Measurements from ENCODE around the gene STAT5A. TPM values are rescaled to one million over a fixed set of nuclear protein-coding genes. Genes with fewer than 3 reads are reported as not detected.

Gene STAT5A
- total RNA-seq, 2 experiments from 2014 or later: 141 to 150 TPM

GRCh38 chr17:42334677-42335076, 46.4 kb downstream of the STAT5A start:
- H3K36me3 Mint-ChIP-seq (ENCODE audit: low read depth): peaks cover 78% of the 10 kb centered on the region
- no peaks in the 10 kb centered on the region for H3K9me3 Mint-ChIP-seq
- Histone ChIP-seq H3K4me1 (ENCODE audit: insufficient read depth, low read length) (peaks cover 31% of the 10 kb centered on the region), H3K27me3 (ENCODE audit: control insufficient read depth in 1 of 2, insufficient read depth in 2 of 2, low read length in 2 of 2) (no peaks in the 10 kb centered on the region), H3K4me3 (ENCODE audit: low read length) (no peak overlapping the region), H3K36me3 (ENCODE audit: insufficient read depth, low read length) (peaks cover 79% of the 10 kb centered on the region), H3K27ac (ENCODE audit: low read depth in 1 of 2, low read length in 2 of 2) (no peak overlapping the region), H3K9me3 (ENCODE audit: control insufficient read depth in 1 of 2, insufficient read depth in 1 of 2, low read length in 2 of 2) (no peaks in the 10 kb centered on the region)
- H3K4me3 Mint-ChIP-seq: no peak overlapping the region
- ATAC-seq (ENCODE audit: poor library complexity) (no peak), DNase-seq (no peak)
- TF ChIP-seq CTCF (IDR thresholded peaks at IDR 0.05): no peak
- ChIA-PET POLR2A (interaction anchor here (0.6 to 4.0 kb wide), 3 partner anchors 54 to 80 kb away, joined by 3 to 46 read pairs (median 4); partner anchors contain the start of gene STAT3), CTCF (interaction anchor here (1.5 kb wide), 1 partner anchor 71 kb away, joined by 5 read pairs; no protein-coding TSS in a partner anchor)
- intact Hi-C loops (cut with DNase I, micrococcal nuclease): loop anchor here in 1 of 2 experiments (5.0 kb wide), 2 partner anchors 73 to 123 kb away; partner anchors contain the start of gene ATP6V0A1
- peak overlapping the region; percentile 71 for H3K27ac Mint-ChIP-seq
- H3K27me3 Mint-ChIP-seq: no peaks in the 10 kb centered on the region
- H3K4me1 Mint-ChIP-seq (ENCODE audit: low read depth): peaks cover 30% of the 10 kb centered on the region

DNA sequence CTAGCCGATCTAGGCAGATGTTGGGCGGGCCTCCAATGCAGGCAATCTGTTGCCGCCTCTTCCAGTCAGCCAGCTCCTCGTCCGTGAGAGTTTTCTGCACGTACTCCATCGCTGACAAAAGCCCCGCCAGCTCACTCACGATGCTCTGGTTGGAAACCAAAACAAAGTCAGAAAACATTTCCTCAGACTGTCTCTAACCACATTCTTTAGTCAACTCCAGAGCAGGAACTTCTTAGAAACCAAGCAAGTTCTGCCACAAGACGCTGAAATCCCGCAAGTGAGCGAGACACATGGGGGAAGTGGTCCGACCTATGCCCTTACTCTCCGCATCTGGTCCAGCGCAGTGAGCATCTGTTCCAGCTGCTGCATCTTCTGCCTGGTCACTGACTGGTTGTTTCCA, 49.1 kb downstream of the STAT5A start:
- Mint-ChIP-seq H3K4me3 (peak overlapping the region; percentile 56), H3K9me3 (no peaks in the 10 kb centered on the region), H3K36me3 (ENCODE audit: low read depth) (peaks cover 79% of the 10 kb centered on the region), H3K27me3 (no peaks in the 10 kb centered on the region), H3K4me1 (ENCODE audit: low read depth) (peaks cover 51% of the 10 kb centered on the region), H3K27ac (peak overlapping the region; percentile 89)
- TF ChIP-seq CTCF (IDR thresholded peaks at IDR 0.05): no peak
- DNase-seq (peak; percentile 55 to 91 (median 66)), ATAC-seq (ENCODE audit: poor library complexity) (peak; percentile 84)
- ChIA-PET CTCF (interaction anchor here (0.7 to 2.2 kb wide), 5 partner anchors 13 to 69 kb away, joined by 3 to 11 read pairs (median 4); partner anchors contain the start of gene STAT3), POLR2A (interaction anchor here (0.7 to 4.0 kb wide), 8 partner anchors 11 to 83 kb away, joined by 3 to 46 read pairs (median 3); partner anchors contain the start of gene STAT3)
- H3K36me3 ChIP-seq (ENCODE audit: insufficient read depth, low read length): peaks cover 78% of the 10 kb centered on the region
- H3K4me1 ChIP-seq (ENCODE audit: insufficient read depth, low read length): peaks cover 57% of the 10 kb centered on the region
- H3K9me3 ChIP-seq (ENCODE audit: control insufficient read depth in 1 of 2, insufficient read depth in 1 of 2, low read length in 2 of 2): no peaks in the 10 kb centered on the region
- H3K27me3 ChIP-seq (ENCODE audit: control insufficient read depth in 1 of 2, insufficient read depth in 2 of 2, low read length in 2 of 2): no peaks in the 10 kb centered on the region
- peak overlapping the region; percentile 42 to 56 for H3K27ac ChIP-seq (ENCODE audit: low read depth in 1 of 2, low read length in 2 of 2)
- no peak overlapping the region for H3K4me3 ChIP-seq (ENCODE audit: low read length)
- intact Hi-C loops (cut with DNase I, micrococcal nuclease): loop anchor here (1.0 to 5.0 kb wide), 4 partner anchors 23 to 120 kb away; partner anchors contain the start of genes STAT3 (in 2 of the 2) and ATP6V0A1 (in 1 of the 2)

DNA sequence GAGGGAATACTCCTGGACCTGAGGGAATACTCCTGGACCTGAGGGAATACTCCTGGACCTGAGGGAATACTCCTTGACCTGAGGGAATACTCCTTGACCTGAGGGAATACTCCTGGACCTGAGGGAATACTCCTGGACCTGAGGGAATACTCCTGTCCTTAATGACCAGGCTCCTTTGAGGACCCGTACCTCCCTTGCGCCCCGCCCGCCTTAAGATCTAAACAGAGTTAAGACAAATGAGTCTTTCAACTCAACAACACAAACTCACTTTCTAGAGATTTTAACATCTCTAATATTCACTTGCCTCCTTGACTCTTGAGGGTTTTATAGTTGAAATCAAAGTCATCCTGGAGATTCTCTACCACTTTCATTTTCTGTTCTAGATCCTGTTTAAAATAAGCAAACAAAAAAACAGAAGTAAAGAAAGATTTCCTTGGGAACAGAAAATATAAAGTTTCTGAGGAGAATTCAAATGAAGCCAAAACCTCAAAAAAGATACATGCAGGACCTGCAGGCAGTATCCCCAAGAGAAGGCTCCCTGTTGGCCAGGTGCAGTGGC, 50.2 kb downstream of the STAT5A start:
- no peaks in the 10 kb centered on the region for H3K27me3 ChIP-seq (ENCODE audit: control insufficient read depth in 1 of 2, insufficient read depth in 2 of 2, low read length in 2 of 2)
- H3K4me1 Mint-ChIP-seq (ENCODE audit: low read depth): peaks cover 56% of the 10 kb centered on the region
- H3K4me1 ChIP-seq (ENCODE audit: insufficient read depth, low read length): peaks cover 61% of the 10 kb centered on the region
- H3K4me3 ChIP-seq (ENCODE audit: low read length): no peak overlapping the region
- H3K27me3 Mint-ChIP-seq: no peaks in the 10 kb centered on the region
- DNase-seq (peak in 1 of 14 experiments; percentile 18), ATAC-seq (ENCODE audit: poor library complexity) (no peak)
- peak overlapping the region; percentile 76 for H3K4me3 Mint-ChIP-seq
- no peak for TF ChIP-seq CTCF (IDR thresholded peaks at IDR 0.05)
- ChIA-PET CTCF (interaction anchor here (2.8 kb wide), 1 partner anchor 16 kb away, joined by 13 read pairs; no protein-coding TSS in a partner anchor), POLR2A (interaction anchor here (3.4 to 4.0 kb wide), 2 partner anchors 50 kb away, joined by 35 to 46 read pairs; partner anchors contain the start of gene STAT3)
- no peaks in the 10 kb centered on the region for H3K9me3 Mint-ChIP-seq
- peaks cover 79% of the 10 kb centered on the region for H3K36me3 Mint-ChIP-seq (ENCODE audit: low read depth)
- H3K36me3 ChIP-seq (ENCODE audit: insufficient read depth, low read length): peaks cover 70% of the 10 kb centered on the region
- intact Hi-C loops (cut with DNase I, micrococcal nuclease): loop anchor here in 1 of 2 experiments (5.0 kb wide), 2 partner anchors 69 to 119 kb away; partner anchors contain the start of gene ATP6V0A1
- H3K9me3 ChIP-seq (ENCODE audit: control insufficient read depth in 1 of 2, insufficient read depth in 1 of 2, low read length in 2 of 2): no peaks in the 10 kb centered on the region
- H3K27ac Mint-ChIP-seq: peak overlapping the region; percentile 81
- H3K27ac ChIP-seq (ENCODE audit: low read depth in 1 of 2, low read length in 2 of 2): no peak overlapping the region

Data from CD4-positive, alpha-beta T cell (primary cell).